Fibroblast of skin of right biceps (primary cell): ENCODE measurements around the gene LPIN3.

Experiments used
- DNase-seq: peaks from one replicate; pipeline ENCODE4 v3.0.0-alpha.2; 2013

The LPIN3 gene

DNA sequence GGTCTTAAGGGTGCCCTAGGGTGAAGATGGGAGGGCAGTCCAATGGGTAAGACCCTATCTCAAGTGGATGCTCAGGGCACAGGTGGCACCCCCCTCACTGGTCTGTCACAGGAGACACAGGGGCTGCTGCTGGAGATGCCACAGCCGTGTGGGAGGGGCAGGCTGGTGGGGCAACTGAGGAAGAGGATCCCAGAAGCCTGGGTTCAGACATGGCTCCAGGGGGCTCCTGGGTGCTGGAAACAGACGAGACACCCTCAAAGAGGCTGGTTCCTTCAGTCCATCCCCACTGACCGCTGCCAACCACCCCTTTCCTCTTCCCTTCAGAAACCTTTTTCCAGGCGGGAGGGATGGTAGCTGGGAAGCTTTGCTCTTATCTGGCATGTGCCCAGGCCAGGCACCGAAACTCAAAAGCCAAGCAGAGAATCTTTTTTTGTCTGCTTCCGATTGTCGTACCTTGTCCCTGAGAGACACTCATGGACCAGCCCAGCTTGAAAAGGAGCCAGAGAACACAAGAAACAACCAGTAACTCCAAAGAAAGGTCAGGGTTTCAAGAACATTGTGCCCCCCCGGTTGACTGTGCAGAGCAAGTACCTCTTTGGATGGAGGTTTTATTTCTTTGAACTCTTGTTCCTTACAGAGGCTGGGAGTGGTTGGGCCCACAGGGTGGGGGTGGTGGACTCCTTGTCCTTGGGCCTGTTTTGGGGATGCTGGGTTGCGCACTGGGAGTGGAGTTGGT is 54.5 kb downstream of the LPIN3 start:
- DNase-seq: no peak

DNA sequence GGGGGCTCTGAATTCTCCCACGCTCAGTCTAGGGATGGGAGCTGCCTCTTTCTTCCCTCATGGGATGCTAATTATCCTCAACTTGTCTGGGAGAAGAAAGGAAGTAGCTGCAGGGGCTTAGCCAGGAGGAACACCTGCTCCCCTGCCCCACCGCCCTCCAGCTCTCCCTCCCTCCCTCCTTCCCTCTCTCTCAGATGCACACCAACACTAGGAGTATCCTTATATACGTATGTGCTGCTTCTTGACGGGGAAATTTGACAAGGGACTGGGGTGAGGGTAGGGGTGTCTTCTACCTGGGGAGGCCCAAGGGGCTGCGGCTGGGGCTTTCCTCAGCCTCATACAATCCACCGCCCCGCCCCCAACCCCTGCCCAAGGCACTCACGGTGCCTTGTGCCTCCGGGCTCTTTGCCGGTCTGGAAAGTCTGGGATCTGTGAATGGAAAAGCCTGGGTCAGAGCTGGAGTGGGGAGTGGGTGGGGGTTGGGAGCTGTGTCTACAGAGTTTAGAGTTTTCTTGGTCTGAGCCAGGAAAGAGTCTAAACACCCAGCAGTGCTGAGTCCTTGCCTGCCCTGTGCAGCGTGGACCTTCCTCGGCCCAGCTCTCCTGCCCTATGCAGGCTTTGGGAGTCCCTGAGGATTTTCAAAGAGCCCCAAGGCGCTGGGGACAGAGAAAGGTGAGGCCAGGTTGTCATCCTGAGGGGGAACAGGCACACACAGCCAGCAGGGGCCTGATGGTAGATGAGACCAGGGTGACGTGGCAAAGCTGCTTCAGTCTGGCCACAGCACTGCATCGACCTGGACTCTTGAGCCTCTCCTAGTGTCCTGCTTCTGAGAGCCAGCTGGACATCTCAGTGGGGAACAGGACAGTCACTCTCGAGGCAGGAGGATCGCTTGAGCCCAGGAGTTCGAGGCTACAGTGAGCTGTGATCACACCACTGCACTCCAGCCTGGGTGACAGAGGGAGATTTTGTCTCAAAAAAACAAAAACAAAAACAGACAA is 55.3 kb downstream of the LPIN3 start:
- DNase-seq: no peak

DNA sequence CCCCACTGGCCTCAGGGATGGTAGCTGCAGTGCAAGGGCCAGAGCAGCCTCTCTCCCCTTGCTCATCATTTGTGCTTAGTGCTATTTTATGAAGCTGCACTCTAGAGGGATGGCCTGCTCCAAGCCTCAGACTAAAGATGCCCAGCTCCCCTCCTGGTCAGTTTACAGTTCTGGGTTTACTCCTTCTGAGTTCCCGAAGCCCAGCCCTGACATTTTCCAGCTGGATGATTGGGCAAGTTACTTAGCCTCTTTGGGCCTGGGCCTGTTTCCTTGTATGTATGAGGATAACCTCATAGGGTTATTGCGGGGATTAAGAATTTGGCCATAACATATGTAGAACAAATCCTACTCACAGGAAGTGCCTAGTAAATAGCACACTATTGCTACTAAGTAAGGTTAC is 57.8 kb downstream of the LPIN3 start:
- DNase-seq: no peak

DNA sequence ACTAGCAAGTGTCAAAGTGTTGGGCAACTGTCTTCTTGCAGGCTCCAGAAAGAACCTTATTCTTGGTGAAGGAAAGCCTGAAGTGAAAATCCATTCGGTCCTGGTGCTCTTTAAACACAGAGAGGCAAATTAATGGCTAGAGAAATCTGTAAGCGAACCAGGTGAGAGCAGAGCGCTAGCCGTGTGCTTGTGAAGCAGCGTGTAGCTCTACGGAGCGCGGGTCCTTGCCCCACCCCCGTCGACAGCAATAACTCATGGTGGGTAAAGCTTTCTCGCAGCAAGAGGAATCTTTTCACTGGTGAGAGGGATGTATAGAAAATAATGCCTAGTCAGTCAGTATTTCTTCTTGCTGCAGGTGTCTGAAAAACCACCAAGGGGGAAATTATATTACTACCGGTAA is 63.0 kb downstream of the LPIN3 start:
- no peak for DNase-seq

DNA sequence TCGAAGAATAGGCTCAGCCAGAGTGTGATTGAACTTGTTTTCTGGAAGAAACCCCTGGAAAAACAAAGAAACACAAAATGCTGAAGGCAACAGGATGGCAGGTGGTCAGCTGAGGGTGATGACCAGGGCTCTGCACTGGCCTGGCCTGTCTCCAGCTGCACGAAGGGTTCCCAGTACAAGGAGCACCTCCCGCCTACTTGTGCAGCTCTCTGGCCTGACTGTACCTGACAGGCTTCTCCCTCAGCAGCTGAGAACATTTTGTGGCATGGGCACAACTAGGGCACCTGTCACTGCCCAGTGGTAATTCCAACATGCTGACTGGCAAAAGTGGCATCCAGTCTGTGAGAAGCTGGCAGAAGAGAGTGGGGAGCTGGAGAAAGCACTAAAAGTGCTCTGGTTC is 64.8 kb downstream of the LPIN3 start:
- no peak for DNase-seq

DNA sequence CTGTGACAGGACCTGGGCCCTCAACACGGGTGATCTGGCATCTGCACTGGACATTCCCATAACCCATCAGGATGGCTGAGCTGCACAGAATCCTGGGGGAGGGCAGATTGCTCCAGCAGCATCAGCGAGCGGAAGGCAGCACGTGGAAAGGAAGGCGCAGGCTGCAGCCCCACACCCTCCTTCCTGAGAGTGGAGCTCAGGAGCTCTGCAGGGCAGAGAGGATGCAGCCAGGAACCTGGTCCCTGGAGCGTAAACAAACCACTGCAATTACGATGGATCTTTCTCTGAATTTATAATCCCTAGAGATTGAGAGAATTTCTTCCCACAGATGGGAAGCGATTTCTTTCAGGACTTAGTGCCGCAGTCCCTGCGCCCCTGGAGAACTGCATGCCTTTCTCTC is 65.7 kb downstream of the LPIN3 start:
- DNase-seq: no peak

DNA sequence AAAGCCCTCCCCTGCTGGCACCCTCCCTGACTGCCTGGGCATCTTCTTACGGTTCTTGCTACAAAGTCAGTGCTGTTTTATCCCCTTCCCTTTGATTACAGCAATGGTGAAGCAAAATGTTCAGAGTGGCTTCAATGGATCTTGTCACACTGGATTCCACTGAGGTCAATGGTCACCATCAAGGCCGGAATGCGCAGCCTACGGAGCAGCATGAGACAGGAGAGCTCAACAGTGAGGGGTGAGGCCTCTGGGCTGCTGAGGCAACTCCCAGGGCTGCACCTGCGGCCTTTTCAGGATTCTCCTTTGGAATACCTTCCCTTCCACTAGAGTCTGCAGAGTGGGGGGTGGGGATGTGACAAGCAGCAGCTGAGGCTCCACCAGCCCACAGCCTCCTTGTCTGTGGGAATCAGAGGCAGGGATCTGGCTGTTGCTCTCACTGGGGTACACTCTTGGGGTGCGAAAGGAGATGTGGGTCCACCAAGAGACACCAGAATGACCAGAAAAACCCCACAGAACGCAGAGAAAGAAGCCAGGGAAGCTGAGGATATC is 66.3 kb downstream of the LPIN3 start:
- DNase-seq: no peak

DNA sequence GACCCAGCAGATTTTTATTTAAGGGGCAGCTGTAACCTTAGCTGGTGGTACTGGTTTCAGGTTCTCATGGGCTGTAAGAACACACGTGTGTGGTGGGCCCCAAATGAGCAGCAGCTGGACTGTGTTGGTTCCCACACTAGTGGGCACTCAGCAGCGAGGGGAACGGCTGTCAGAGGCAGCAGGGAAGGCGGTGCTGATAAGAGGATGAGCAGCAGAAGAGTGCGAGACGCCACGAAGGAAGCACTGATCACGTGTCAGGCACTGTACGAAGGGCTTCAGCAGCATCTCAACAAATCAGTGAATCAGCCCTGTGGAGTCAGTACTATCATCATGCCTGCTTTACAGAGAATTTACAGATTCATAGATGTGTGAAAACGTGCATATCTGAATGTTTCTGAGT is 67.0 kb downstream of the LPIN3 start:
- no peak for DNase-seq

DNA sequence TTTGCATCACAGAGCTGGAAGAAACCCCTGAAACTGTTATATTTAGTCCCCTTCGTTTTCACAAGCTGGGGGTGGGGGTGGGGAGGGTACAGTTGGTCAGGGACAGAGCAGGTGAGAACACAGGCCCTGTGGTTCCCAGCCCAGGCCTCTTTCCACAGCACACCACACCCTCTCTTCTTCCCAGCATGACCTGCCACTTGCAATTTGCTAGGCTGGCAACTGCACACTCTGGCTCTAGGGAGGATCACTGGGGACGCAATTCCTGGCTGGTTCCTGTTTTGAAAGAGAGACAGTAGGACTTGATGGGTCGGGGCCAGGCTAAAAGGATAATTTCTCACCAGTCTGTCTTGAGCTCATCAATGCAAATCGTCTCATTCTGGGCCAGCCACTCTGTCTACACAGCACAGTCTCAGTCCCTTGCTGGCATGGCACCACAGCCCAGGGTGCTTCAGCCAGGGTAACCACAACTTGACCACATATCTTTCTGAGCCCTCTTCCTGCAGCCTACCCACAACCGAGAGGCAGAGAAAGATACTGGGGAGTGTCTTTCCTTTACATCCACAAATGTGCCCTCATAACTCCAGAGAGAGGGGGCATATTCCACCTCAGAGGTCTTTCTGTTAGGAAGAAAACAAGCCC is 67.7 kb downstream of the LPIN3 start:
- no peak for DNase-seq

DNA sequence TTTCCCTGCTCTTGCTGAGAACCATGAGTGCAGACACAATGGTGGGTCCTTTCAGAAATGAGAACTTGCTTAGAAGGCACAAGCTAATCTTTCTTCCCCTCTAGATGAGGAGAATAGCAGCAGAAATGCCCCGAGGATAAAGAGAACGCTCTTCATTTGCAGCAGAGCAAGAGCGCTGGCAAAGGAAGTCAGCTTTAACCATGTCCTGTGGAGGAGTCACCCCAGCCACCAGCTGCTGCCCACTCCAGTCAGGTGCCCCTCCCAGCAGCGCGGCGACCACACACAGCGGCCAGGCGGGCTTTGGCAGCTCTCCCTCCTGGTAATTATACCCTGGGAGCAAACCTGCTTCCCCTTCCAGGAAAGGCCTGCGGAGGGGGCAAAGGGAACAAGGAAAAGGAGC is 68.4 kb downstream of the LPIN3 start:
- DNase-seq: no peak
